Left forelimb (tissue), 1 donor: ENCODE results near the gene CNTNAP4.

Experiments used
- DNase-seq: peaks from one replicate; pipeline ENCODE4 v3.0.0-alpha.2; 2018; ENCODE audit warnings: low spot score

CNTNAP4 gene

DNA sequence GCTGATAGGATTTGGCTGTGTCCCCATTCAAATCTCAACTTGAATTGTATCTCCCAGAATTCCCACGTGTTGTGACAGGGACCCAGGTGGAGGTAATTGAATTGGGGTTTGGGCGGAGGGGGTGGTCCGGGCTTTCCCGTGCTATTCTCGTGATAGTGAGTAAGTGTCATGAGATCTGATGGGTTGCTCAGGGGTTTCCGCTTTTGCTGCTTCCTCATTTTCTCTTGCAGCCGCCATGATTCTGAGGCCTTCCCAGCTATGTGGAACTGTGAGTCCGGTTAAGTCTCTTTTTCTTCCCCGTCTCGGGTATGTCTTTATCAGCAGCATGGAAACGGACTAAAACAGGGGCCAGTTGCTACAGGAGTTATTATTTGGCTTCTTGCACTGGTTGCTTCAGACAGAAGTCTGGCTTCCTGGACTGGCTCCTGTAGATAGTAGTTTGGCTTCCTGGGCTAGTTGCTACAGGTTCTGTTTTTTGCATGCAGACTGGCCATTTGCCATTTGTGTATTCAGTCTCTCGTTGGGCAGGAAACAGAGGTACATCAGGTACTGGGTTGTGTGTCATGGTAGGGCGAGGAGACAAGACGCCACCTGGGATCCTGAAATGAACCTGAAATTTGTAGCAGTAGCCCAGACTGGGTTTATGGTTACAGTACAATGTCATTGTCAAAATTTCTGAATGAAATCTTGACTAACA lies 32.6 kb downstream of the CNTNAP4 start:
- no peak for DNase-seq

DNA sequence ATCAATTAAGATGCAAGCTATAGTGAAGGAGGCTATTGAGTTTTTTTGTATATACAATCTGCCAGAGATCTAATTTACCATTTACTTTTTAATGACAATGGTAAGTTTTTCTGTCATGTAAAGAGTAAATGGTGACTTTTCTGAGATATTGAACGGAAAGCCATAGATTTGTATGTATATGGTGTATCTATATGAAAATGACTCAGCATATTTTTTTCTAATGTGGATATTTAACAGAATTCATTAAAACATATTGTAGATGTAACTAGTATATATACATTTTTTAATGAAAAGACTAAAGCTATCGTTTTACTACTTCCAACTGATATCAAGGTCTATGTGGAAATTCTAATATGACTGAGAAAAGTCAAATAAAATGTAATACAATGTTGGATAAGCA lies 34.1 kb downstream of the CNTNAP4 start:
- no peak for DNase-seq

DNA sequence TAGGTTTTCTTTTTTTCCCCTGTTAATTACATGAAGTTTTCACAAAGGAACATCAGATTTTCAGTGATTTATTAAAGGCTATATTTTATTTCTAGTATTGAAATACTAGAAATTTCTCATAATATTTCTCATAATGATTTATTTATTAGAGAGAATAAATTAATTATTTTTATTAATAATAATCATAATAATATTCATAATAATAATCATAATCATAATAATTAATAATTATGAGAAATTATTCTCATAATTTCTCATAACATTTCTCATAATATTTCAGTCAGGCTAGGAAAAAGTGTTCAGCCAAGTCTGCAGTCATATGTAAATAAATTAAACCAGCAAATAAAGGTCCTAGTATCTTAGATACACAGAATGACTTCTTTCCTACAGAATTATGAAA lies 41.4 kb downstream of the CNTNAP4 start:
- DNase-seq: no peak

DNA sequence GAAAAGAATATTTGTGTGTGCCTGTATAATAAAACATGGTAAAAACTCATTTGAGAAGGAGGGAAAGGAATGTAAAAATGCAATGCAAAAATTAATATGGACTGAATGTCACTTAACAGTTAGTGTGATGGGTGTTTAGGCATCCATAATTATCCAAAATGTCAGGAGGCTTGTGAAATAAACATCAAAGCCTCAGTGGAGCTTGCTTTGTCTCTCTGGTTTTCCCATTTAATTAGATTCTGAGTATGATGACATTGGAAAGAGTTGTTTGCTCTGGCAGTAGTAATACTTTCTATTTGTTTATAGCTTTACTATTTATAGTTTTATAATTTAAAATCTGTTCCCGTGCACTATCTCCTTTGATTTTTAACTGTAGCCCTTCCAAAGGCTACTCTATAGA lies 51.9 kb downstream of the CNTNAP4 start:
- no peak for DNase-seq

DNA sequence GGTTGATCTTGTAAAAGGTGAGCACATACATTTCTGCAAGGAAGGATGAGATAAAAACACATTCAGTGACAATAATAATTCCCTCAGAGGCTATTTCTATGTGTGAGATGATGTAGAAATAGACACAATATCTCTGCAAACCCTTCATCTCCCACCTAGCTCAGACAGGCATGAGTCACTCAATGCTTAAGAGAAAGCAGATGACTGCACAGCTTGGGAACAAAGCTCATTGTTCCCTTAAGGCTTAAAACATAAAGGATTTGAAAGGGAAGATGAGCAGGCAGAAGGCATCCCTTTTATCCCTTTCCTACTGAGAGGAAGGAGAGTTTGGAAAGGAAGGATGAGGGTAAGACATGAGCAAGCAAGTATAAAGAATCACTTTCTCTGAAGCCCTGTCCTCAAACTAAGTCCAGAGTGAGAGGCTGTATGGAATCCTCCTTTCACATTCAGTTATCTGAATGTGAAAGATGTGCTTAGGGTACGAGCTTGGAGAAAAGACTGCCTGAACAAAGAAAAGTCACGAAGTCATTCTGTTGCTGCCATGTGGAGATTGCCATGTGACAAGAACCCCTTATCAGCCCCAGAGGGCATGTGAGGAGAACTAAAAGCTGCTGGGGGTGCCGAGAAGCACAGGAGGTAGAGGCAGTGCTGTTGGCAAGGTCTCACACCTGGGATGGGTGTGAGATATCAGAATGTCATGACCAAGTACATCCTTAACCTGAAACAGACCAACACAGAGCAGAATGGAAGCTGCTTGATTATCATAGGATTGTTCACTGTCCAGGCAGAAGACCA lies 58.2 kb downstream of the CNTNAP4 start:
- no peak for DNase-seq

DNA sequence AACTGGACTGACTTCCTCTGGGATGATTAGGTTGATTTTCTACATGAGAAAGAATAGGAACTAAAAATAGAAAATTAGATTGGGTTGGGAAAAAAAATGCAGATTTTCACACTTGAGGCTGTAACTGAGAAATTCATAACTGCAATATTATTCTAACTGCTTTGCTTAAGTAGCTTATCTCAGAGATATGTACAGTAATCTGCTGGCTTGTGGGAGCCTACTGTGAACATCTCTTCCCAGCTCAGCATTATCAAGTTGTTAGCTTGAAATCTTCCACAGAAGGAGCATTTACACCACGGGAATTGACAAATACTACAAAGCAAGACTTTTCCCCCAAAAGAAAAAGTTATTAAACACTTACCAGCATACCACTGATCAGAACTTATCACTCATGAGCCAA lies 58.9 kb downstream of the CNTNAP4 start:
- DNase-seq: no peak

DNA sequence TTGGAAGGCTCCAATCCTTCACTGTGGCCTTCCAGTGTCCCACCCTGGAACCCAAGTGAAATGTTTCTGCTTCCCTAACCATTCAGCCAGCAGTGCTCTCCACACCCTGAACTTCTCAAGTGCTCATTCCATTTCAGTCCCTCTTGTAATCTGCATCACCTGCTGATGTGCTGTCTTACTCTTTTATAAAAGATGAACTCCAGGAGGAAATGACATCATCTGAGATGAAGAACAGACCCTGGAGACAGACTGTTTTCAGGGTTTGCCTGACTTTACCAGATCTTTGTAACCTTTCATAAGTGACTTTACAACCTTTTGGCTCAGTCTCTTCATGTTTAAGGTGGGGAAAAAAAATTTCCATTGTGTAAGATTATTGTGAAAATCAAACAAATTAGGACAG lies 61.3 kb downstream of the CNTNAP4 start:
- DNase-seq: no peak

DNA sequence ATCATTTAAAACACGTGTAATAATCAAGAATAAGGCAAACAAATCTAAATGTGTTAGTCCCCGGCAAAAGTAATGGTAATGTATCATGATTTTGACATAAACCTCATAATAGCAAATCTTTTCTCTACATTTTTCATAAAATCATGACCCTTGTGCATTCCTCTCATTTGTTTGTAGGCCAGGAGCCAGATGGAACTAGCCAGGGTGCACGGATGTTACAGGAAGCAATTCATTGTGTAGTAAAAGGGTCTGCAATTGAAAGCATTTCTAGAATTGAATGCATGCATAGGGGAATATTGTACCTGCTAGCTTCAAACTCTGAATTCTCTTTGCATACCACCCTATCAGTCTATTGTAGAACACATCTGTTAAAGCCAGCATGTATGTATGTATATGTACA lies 66.6 kb downstream of the CNTNAP4 start:
- DNase-seq: no peak

DNA sequence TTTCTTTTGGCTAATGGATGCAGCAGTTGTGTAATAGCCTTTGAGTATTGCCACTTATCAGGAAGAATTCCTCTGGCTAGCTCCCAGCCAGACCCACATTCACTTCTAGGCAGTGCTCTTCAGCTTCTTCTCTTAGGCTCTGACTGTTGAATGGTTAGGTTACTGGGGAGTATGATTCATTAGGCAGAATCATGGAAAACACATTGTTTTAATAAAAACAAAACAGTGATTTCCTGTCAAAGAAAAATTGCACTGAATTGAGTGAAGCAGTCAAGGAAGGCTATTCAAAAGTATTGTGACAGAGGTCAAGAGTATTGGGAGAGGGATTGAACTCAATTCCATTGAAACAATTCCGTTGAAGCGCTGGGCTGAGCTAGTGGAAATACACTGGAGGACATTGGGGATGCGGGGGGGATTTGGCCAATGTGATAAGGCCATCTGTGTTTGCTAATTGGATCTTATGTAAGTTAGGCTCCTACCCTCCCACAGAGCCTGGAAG lies 68.0 kb downstream of the CNTNAP4 start:
- DNase-seq: no peak

DNA sequence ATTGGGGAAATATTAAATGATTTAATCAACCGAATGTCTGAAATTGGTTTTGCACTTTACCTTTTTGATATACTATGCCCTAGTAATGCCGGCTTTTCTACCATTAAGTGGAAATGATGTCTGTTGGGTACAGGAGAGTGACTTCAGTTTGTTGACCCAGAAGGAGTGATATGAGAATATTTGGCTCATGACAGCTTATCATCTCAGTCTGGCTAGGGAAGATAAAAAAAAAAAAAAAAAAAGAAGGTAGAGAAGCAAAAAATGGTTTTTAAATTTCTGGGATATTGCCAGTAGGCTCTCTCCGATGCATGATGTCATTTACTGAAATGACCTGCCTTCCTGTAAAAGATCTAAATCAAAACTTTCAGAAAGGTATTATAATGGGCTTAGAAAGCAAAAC lies 69.0 kb downstream of the CNTNAP4 start:
- DNase-seq: no peak

DNA sequence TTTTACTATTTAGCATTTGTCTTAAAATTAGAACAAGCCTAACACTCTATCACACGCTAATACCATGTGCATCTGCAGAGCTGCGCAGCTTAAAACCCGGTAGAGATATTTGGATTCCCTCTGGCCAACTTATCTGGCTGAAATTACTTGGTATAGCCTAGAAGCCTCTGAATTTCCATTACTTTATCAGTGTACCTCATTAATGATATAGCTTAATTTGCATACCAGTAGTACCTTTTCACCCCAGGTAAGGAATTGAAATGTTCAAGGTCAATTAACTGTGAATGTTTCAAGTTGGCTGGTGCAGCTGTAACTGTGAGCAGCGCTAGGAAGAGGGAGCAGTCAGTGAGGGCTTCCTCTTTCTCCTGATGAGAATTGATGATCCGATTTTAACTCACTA lies 74.2 kb downstream of the CNTNAP4 start:
- no peak for DNase-seq

DNA sequence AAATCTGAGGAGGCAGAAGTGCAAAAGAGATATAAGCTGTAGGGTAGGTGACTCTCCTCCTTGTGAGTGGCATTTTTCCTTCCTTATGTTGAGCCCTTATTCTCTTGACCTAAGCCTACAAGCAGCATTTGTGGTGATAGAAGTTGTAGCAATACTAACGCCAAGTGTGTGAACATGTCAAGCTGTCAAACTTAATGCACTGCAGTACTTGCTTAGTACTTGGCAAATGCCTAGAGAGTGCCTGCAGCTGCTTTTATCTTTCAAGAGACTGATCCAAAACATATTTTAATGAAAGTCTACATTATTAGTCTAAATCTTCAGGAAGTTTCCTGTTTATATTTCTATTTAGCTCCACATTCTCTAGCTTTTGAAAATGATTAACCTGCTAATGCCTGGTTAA lies 83.2 kb downstream of the CNTNAP4 start:
- DNase-seq: no peak

DNA sequence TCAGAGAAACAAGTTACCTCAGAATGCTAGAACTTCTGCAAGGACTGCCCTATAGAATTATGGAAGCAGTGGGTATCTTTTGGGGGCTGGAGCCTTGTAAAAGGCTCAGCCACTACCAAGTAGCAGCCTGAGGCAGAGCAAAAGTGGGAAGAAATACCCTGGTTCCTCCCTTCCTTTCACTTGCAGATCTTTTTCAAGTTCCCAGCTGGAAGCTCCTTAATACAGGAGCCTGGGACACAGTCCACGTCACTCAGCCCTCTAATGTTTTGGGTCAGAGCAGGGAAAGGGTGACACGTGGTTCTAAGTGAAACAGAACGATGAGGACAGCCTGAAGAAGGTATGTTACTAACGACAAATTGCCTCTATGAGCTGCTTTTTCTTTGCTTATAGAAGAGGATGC lies 93.1 kb downstream of the CNTNAP4 start:
- DNase-seq: no peak

DNA sequence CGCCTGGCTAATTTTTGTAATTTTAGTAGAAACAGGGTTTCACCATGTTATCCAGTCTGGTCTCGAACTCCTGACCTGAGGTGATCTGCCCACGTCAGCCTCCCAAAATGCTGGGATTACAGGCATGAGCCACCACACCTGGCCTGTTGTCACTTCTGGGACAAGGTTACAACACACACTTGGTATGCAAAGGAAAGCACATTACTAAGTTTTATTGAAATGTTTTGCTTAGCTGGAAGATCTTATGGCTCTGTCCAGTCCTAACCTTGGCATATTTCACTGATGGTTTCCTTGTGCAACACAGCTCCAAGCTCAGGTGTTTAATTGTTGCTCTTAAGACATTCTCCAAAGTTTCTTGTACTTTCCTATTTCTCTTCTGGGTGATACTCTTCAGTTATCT lies 94.2 kb downstream of the CNTNAP4 start:
- no peak for DNase-seq

DNA sequence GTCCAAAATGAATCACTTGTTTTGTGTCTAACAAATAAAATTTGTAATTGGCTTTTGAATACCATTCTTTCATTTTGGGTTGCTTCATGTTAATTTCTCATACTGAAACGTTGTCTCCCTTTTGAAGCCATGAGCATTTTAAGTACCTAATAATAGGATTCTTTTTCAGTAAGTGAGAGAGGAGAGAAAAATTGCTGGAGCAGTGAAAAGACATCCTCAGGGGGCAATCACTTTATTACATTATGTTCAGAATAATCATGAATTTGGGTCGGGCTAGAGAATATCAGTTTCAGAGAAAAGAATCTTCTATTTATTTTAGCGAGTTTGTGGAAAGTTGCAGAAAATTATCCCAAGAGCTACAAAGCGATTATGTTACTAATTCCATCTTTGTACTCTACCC lies 96.8 kb downstream of the CNTNAP4 start:
- DNase-seq: no peak

DNA sequence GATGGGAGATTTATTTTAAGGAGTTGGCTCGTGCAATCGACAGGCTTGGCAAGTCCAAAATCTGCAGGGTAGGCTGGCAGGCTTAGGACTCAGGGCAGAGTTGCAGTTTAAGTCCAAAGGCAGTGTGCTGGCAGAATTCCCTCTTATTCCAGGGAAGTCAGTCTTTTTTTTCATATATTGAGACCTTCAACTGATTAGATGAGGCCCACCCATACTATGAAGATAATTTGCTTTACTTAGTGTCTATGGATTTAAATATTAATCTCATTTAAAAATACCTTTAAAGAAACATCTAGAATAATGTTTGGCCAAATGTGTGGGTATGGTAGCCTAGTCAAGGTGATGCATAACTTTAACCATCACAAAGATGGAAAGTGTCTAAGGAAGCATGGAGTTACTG lies 99.8 kb downstream of the CNTNAP4 start:
- DNase-seq: no peak

DNA sequence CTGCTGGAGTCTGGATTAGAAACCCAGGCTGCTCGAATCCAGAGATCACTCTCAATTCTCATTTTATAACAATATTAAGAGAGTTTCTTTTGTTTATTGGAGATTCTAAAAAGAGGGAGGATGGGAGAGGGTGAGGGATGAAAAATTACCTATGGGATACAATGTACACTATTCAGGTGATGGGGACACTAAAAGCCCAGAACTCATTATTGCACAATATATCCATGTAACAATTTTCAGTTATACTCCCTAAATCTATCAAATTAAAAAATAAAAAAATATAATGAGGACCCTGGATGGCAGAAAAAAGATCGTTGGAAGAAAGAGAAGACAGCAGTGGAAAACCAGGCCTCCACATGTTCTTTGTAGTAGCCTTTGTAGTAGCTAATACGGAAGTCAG lies 100.8 kb downstream of the CNTNAP4 start:
- no peak for DNase-seq

DNA sequence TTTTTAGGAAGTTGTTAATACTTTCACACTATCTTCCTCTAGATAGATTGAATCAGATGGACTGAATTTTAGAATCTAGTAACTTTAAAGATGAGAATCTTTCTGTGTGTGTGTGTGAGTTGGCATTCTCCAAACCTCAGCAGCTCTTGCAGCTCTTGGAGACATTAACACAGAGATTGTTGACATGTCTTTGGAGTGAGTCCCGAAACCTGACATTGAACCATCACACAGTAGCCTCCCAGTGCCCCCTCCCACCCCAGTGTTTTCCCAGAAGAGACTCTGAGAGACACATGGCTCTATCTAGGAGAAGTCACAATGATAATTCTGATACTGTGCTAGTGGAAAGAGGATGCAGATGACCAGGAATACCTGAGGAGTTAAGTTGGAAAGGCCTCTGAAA lies 103.9 kb downstream of the CNTNAP4 start:
- no peak for DNase-seq

DNA sequence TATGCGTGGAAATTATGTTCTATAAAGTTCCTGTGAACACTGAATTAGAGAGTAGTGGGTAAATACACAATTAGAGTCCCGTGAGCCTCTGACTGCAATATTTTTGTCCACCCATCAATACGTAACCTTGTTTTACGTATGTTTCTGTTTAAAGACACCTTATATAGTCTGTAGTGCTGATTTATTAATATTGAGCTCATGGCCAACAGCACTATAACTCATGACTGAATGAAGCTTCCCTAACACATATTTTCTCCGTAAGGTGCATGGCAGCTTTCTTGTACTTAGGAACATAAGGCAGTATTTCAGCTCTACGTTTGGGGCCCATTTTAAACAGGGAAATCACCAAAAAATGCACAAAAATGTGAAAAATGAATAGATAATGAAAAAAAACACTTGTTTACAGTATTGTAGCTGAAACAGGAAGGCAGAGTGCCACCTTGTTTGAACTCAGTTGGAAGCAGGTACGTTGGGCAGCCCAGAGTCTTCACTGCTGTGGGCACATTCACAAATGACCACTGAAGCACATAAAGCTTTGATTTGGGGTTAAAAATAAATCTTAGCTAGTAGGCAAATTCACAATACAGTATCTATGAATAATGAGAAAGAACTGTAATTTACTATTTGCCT lies 108.5 kb downstream of the CNTNAP4 start:
- DNase-seq: no peak

DNA sequence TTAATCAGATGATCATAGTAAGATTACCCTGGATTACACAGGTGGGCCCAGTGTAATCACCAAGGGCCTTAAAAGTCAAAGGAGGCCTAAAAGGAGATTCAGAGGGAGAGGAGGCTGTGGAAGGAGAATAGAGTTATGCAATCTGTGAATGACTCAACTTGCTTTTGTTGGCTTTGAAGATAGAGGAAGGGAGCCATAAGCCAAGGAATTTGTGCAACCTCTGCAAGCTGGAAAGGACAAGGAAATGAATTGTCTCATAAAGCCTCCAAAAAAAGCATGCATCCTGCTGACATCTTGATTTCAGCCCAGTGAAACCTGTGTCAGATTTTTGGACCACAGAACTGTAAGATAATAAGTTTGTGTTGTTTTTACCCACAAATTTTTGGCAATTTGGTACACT lies 109.6 kb downstream of the CNTNAP4 start:
- no peak for DNase-seq

DNA sequence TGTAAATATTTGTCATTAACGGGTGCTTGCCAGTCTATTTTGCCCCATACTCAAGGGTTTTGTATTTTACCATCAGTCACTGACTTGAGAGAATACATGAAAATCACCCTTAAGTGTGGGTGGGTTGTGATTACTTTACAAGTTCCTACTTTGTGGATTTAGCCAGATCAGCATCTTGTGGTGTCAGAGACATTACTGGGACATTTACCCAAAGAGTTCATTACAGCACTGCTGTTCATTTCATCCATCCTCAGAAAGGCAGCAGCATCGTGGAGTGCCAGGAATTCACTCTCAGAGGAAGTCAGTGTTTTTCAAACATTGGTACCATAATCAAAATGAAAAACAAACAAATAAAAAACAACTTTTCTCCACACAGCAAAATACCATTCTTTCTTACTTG lies 110.8 kb downstream of the CNTNAP4 start:
- DNase-seq: no peak

DNA sequence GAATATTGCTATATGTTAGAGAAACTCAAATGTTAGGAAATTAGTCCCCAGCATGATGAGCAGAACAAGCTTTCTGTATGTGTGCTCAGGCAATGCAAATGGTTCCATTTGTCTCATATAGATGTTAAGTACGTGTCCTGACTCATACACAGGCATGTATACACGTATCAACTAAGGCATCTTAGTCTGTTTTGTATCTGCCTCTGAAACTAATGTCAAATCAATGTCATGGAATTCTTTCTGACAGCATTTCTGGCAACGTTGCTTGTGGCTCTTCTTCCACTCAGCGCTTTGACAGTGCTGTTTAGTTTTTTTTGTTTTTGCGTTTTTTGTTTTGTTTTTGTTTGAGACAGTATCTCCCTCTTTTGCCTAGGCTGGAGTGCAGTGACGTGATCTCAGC lies 111.9 kb downstream of the CNTNAP4 start:
- no peak for DNase-seq

DNA sequence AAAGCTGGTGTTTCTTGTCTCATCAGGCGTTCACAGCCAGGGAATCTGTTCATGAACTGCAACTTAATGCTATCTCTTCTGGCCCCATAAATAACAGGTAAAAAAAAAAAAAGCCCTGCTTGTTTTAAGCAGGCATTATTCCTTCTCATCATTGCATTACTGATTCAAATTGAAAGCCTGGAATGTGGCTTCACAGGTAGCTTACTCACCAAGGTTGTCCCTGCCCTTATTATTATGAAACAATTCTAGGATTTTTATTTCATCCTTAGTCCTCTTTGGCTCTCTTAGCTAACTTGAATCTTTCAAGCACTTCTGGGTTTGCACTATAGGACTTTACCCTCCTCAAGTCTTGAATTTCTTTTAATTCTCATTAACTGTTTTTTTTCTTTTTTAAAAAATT lies 113.3 kb downstream of the CNTNAP4 start:
- DNase-seq: no peak
